ENCODE measurements around the gene METTL24.

METTL24 gene

DNA sequence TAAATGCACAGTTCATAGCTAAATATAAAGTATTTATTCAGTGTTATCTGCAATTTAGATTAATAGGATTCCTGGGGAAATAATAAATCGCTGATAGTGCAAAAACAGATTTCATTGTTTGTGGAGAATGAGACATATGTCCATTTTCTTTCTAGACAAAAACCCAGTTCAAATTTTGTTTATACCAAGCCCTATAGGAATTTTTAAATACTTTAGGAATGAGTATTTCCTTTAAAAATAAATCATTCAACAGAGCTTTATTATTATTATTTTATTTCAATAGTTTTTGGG lies 86.5 kb downstream of the METTL24 start:
- TF ChIP-seq, protein P1, sequence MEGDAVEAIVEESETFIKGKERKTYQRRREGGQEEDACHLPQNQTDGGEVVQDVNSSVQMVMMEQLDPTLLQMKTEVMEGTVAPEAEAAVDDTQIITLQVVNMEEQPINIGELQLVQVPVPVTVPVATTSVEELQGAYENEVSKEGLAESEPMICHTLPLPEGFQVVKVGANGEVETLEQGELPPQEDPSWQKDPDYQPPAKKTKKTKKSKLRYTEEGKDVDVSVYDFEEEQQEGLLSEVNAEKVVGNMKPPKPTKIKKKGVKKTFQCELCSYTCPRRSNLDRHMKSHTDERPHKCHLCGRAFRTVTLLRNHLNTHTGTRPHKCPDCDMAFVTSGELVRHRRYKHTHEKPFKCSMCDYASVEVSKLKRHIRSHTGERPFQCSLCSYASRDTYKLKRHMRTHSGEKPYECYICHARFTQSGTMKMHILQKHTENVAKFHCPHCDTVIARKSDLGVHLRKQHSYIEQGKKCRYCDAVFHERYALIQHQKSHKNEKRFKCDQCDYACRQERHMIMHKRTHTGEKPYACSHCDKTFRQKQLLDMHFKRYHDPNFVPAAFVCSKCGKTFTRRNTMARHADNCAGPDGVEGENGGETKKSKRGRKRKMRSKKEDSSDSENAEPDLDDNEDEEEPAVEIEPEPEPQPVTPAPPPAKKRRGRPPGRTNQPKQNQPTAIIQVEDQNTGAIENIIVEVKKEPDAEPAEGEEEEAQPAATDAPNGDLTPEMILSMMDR (IDR thresholded peaks at IDR 0.05; ENCODE audit: low read depth, low read length, missing control alignments): no peak

GRCh38 chr6:110270165-110270564 lies 88.0 kb downstream of the METTL24 start:
- in situ Hi-C loops (cut with HindIII; ENCODE audit: low pct_ligation_motif_present, low sequenced_read_pairs): no loop called here
- TF ChIP-seq, protein P1 (IDR thresholded peaks at IDR 0.05; ENCODE audit: low read depth, low read length, missing control alignments): no peak
- H3K4me3 ChIP-seq (ENCODE audit: low read depth, low read length): no peak overlapping the region
- no peaks in the 10 kb centered on the region for H3K27me3 ChIP-seq (replicated peaks)
- no peak for DNase-seq
- no peak overlapping the region for H3K27ac ChIP-seq
- no peaks in the 10 kb centered on the region for H3K36me3 ChIP-seq (replicated peaks)

More for the DNA sequence above, 86.5 kb downstream of the METTL24 start:
- DNase-seq: no peak
- Histone ChIP-seq H3K27me3 (replicated peaks) (no peaks in the 10 kb centered on the region), H3K4me3 (ENCODE audit: low read depth, low read length) (no peak overlapping the region), H3K27ac (no peak overlapping the region), H3K36me3 (replicated peaks) (no peaks in the 10 kb centered on the region)
- in situ Hi-C loops (cut with HindIII; ENCODE audit: low pct_ligation_motif_present, low sequenced_read_pairs): no loop called here

- Histone ChIP-seq H3K27me3 (replicated peaks) (no peaks in the 10 kb centered on the region), H3K27ac (no peak overlapping the region), H3K4me3 (ENCODE audit: low read depth, low read length) (no peak overlapping the region), H3K36me3 (replicated peaks) (no peaks in the 10 kb centered on the region)
- in situ Hi-C loops (cut with HindIII; ENCODE audit: low pct_ligation_motif_present, low sequenced_read_pairs): no loop called here
- no peak for DNase-seq
- TF ChIP-seq, protein P1 (IDR thresholded peaks at IDR 0.05; ENCODE audit: low read depth, low read length, missing control alignments): no peak
Measured at GRCh38 chr6:110269623-110270022, 88.5 kb downstream of the METTL24 start.

DNA sequence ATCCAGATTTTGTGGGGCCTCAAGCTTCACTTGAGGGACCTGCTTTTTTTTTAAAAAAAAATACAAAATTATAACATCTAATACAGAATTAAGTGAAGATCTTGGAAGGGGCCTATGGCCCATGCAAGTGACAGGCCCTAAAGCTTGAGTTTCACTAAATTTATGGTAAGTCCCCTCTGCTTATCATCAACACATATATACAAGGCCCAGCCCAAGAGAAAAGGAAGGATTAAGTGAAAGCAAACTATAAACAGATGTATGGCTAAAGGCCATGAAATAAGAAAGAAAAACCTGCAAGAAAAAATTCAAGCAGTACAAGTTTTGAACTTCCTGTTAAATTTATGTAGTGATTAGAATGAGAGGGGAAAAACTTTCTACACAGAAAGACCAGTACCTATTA lies 91.2 kb downstream of the METTL24 start:
- Histone ChIP-seq H3K4me3 (ENCODE audit: low read depth, low read length) (no peak overlapping the region), H3K27me3 (replicated peaks) (no peaks in the 10 kb centered on the region), H3K36me3 (replicated peaks) (no peaks in the 10 kb centered on the region), H3K27ac (no peak overlapping the region)
- DNase-seq: no peak
- in situ Hi-C loops (cut with HindIII; ENCODE audit: low pct_ligation_motif_present, low sequenced_read_pairs): no loop called here
- TF ChIP-seq, protein P1 (IDR thresholded peaks at IDR 0.05; ENCODE audit: low read depth, low read length, missing control alignments): no peak

DNA sequence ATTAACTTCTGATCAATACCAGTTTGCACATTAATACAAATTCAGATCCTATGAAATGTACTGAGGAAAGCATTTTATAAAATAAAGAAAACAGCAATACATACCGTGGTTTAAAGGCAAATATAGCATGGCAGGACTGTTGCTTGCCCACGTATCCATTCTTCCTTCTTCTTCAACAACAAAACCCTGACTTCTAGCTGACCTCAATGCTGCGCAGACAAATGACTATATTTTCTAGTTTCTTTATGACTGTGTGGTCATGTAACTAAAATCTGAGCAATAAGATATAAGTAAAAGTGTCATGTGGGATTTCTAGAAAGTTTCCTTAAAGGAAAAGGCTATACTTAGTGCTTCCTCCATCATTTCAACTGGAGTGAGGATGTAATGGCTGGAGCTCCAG lies 92.9 kb downstream of the METTL24 start:
- Histone ChIP-seq H3K36me3 (replicated peaks) (no peaks in the 10 kb centered on the region), H3K4me3 (ENCODE audit: low read depth, low read length) (no peak overlapping the region), H3K27me3 (replicated peaks) (no peaks in the 10 kb centered on the region), H3K27ac (no peak overlapping the region)
- in situ Hi-C loops (cut with HindIII; ENCODE audit: low pct_ligation_motif_present, low sequenced_read_pairs): no loop called here
- DNase-seq: no peak
- TF ChIP-seq, protein P1 (IDR thresholded peaks at IDR 0.05; ENCODE audit: low read depth, low read length, missing control alignments): no peak

GRCh38 chr6:110256366-110256765 lies 101.8 kb downstream of the METTL24 start:
- Histone ChIP-seq H3K4me3 (ENCODE audit: low read depth, low read length) (no peak overlapping the region), H3K36me3 (replicated peaks) (no peaks in the 10 kb centered on the region), H3K27ac (no peak overlapping the region), H3K27me3 (replicated peaks) (no peaks in the 10 kb centered on the region)
- TF ChIP-seq, protein P1 (IDR thresholded peaks at IDR 0.05; ENCODE audit: low read depth, low read length, missing control alignments): no peak
- no peak for DNase-seq
- in situ Hi-C loops (cut with HindIII; ENCODE audit: low pct_ligation_motif_present, low sequenced_read_pairs): no loop called here
